NCI-H187 treated with DMSO at 0.1 percent for 48 hours (cell line): ENCODE results near the gene SLC25A19.
"Not testable (repeated sequence)": the region's sequence is repeated elsewhere in the genome, so short reads cannot be mapped to it uniquely, and the experiment has no call there.

ENCODE experiments used
- DNase-seq: peaks from one replicate; lab custom pipeline; 2025; lab: John Stamatoyannopoulos, UW

Gene SLC25A19

GRCh38 chr17:75267411-75268232 is 21.6 kb downstream of the SLC25A19 start:
- no peak for DNase-seq

- no peak for DNase-seq
These were observed 22.2 kb downstream of the SLC25A19 start for GRCh38 chr17:75267153-75267410.

- no peak for DNase-seq
These were observed 22.7 kb downstream of the SLC25A19 start for GRCh38 chr17:75266316-75267152.

- DNase-seq = no peak
These were observed 23.5 kb downstream of the SLC25A19 start for GRCh38 chr17:75265614-75266315.

GRCh38 chr17:75263055-75263454 is 26.2 kb downstream of the SLC25A19 start:
- no peak for DNase-seq

GRCh38 chr17:75262112-75262606 is 27.1 kb downstream of the SLC25A19 start:
- no peak for DNase-seq

- peak; percentile 59 for DNase-seq
These were observed 27.7 kb downstream of the SLC25A19 start, which contains the start of the genes GGA3 and MRPS7 for GRCh38 chr17:75261336-75262111. Gene GGA3 (minus strand): TSS chr17:75261606. CDS start chr17:75261587, 19 bp downstream. Gene MRPS7 (plus strand): TSS chr17:75261879. CDS start chr17:75261901, 22 bp downstream.

GRCh38 chr17:75260641-75261335 is 28.4 kb downstream of the SLC25A19 start:
- DNase-seq = no peak

- not testable (repeated sequence) for DNase-seq
These were observed 32.0 kb downstream of the SLC25A19 start for GRCh38 chr17:75257228-75257627.

GRCh38 chr17:75255954-75256698 is 33.1 kb downstream of the SLC25A19 start:
- DNase-seq = not testable (repeated sequence)

- DNase-seq = no peak
These were observed 37.0 kb downstream of the SLC25A19 start for GRCh38 chr17:75252039-75252816.

GRCh38 chr17:75250009-75250471 is 39.2 kb downstream of the SLC25A19 start:
- no peak for DNase-seq

GRCh38 chr17:75249564-75249963 is 39.7 kb downstream of the SLC25A19 start:
- no peak for DNase-seq

GRCh38 chr17:75246404-75246803 is 42.8 kb downstream of the SLC25A19 start:
- DNase-seq = no peak

GRCh38 chr17:75245011-75245410 is 44.2 kb downstream of the SLC25A19 start:
- no peak for DNase-seq

- no peak for DNase-seq
These were observed 44.9 kb downstream of the SLC25A19 start for GRCh38 chr17:75244133-75244866.

- DNase-seq = no peak
These were observed 46.7 kb downstream of the SLC25A19 start for GRCh38 chr17:75242461-75243042.

GRCh38 chr17:75241996-75242460 is 47.2 kb downstream of the SLC25A19 start:
- DNase-seq = no peak
